Fibroblast of skin of right quadriceps (primary cell): ENCODE results near the gene TAL2.
A peak's percentile ranks its signal among the peaks of the same experiment; 100 is the strongest.

Experiments
- DNase-seq: peaks from one replicate; pipeline ENCODE4 v3.0.0-alpha.2; 2013

Gene TAL2

GRCh38 chr9:105662184-105663104 is at the start of gene TAL2:
TAL2 (plus strand) TSS chr9:105662457; CDS start chr9:105662497, 40 bp downstream.
- no peak for DNase-seq

DNA sequence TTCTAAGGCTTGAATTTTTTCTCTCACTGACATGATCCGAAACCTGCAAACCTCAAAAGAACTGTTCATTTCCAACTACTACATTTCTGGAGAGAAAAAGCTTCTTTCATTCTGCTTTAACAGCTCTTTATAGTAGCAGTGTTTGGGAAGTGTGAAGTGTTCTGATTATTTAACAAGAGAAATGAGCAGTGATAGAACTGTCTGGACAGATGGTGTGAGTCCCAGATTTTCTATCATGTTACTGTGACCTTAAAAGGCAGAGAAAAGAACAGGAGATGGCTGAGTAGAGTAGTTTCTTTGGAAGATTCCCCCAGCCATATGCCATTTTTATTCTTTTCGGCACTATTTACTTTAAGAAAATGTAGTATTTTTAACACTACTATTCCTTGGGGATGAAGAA is 41.3 kb upstream of the TAL2 start:
- no peak for DNase-seq

GRCh38 chr9:105625088-105625487 is 37.2 kb upstream of the TAL2 start:
- DNase-seq, result no peak

GRCh38 chr9:105632807-105633206 is 29.4 kb upstream of the TAL2 start:
- no peak for DNase-seq

DNA sequence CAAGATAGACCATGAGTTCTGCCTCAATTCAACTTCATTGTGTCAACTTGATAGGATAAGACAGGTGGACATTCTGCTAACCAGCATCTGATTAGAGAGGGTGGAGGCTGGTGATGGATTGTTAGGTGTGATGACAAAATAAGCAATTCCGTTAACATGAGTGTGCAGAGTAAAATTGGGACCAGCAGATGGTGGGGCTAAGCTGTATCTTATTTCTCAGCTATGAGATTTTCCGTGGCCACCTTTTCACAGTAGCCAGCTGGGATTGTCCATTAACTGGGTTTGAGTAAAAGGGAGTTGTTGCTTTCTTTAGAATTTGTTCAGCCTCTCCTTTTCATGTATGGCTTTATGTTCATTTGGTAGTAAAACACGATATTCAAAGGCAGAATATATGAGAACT is 28.8 kb upstream of the TAL2 start:
- no peak for DNase-seq

GRCh38 chr9:105636331-105636730 is 25.9 kb upstream of the TAL2 start:
- no peak for DNase-seq

GRCh38 chr9:105637787-105638395 is 24.4 kb upstream of the TAL2 start:
- peak; percentile 2 for DNase-seq

DNA sequence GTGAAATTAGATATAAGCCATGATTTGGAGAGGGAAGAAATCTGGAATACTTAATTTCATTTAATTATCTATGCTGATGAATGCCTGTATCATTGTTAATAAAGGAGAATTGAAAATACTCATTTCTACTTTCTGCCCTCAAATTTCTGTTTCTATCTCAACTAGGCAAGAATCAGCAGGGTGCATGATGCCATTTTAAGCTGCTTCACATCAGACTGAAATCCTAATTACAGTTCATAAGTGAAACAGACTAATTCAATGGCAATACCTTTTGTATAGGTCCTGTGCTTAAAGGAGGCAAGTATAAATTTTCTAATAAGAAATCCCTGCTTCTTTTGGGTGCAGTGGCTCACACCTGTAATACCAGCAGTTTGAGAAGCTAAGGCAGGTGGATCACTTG is 22.3 kb upstream of the TAL2 start:
- no peak for DNase-seq

DNA sequence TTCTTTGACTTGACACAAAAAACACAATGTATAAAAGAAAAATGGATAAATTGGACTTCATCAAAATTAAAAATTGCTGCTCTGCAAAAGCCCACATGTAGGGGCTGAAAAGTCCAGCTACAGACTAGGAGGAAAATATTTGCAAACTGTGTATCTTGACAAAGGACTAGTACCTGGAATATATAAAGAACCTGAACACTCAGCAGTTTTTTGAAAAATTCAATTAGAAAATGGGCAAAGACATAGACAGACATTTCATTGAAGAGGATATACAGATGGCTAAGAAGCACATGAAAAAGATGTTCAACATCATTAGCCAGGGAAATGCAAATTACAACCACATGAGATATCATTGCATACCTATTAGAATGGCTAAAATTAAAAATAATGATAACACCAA is 18.5 kb upstream of the TAL2 start:
- DNase-seq, result no peak

- DNase-seq, result no peak
These were observed 15.2 kb upstream of the TAL2 start for GRCh38 chr9:105646879-105647594.

DNA sequence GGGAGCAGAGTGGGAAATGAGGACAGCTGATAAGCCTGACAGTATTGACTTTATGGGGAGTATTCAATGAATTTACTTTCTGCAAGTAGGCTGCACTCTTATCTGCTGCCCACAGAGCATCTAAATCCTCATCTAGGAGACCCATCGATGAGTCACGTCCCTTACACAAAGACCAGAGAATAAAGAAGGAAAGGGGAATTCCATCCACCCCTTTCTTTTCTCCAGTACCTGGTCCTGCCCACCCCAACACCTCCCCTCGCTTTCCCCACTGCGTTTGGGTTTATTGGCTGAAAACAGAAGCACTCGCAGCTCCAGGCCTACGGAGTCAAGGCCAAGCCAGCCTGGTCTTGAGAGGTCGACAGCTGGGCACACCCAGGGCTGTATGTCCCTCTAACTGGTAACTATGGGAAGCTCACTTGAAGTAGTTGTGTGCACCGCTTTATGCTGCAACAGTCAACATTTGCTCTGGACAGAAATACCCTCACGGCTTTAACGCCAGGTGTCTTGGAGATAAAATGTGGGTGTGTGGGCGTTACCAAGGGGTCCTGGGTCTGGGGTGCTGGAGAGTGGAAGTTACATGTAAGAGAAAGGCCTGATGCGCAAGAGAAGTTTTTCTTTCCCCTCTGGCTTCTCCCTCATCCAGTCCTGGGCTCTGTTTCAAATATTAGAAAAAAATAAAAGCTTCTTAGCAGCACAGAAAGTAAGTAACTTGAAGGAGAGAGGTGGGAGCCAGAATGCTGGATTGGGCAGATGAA is 14.5 kb upstream of the TAL2 start:
- no peak for DNase-seq

DNA sequence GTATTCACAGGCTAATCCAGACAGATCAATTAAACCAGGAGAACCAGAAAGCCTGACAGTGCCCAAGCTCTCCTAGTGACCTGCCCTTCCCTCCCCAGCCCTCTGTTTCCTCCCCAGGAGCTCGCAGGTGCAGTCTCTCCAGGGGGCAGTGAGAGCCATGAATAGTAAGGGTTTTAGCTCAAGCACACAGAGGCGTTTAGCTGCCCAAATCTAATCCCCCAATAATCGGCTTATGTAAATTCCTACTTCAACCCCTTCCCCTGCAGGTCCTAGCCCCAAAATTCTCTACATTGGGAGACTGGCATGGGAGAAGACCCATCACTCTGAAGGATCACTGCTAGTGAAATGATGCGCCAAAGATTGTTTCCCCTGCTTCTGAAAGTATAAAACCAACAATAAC is 10.5 kb upstream of the TAL2 start:
- DNase-seq, result no peak

DNA sequence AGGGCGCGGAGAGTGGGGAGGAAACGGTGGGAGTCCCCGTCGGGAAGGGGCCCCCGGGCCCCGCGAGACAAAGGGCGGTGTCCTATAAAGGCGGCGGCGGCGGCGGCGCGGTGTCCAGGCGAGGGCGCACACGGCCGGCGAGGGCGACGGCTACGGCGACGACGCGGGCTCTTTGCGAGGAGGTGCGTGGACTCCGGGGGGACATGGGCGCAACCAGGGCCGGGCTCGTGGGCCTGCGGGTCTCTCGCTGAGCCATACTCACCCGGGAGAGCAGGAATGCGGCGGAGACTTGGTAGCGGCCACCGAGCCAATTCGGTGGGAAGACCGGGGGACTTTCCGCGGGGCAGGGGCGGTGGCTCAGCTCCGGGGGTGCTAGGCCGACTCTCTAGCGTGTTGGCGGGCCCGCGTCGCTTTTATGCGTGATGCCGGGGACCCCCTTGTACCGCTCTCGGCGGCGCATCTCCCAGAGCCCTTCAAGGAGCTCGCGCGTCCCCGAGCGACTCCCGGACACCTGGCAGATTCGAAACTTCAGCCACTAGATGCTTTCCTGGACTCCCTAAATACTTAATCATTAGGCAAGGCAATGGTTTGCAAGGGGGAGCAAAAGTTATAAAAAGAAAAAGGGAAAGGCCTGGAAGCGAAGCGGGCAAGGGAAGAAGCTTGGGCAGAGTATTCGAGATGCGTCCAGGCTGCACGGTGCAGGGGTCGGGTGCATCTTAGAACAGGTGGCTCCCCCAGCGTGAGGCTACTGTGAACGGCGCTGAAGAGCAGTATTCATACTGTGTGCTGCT is 5.9 kb upstream of the TAL2 start:
- peak; percentile 2 for DNase-seq

DNA sequence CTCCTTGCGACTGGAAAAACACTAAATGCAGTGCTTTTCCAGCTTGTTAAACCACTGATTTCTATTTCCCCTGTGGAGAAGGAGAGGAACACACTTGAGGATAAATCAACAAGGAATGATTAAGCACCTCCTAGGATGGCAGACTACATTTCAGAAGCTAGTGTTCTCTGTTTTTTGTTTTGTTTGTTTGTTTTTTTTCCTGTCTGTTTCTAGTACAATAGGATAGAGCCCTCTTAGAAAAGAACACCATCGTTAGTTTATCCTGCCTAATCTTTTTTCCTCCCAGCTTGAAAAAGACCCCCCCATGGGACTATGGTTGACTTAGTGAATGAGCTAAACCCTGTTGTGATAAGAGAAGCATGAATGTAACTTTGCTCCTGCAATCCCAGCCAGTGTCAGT is 3.9 kb upstream of the TAL2 start:
- DNase-seq, result no peak

- DNase-seq, result no peak
These were observed 1.2 kb upstream of the TAL2 start for GRCh38 chr9:105661011-105661410.

GRCh38 chr9:105663914-105664313 is 1.7 kb downstream of the TAL2 start:
- DNase-seq, result no peak

GRCh38 chr9:105667867-105668266 is 5.6 kb downstream of the TAL2 start:
- no peak for DNase-seq

DNA sequence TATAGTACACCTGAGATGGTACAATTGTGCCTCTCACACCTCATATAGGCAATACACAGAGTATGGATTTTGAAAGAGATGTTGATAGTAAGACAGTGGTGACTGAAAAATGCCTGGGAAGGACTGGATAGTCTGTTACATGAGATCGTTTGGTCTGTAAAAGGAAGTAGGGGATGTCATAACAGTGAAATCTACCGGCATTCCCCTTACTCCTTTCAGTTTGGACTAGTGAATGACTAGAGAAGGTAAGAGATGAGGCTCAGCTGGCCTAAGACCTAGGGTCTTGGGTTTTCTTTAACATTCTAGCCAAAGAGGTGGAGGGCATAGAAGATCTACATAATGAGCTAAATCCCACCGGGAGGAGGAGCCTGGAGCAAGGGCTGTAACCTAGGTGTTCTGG is 8.1 kb downstream of the TAL2 start:
- DNase-seq, result no peak

- DNase-seq, result no peak
These were observed 8.5 kb downstream of the TAL2 start for GRCh38 chr9:105670775-105671174.

- no peak for DNase-seq
These were observed 10.5 kb downstream of the TAL2 start for GRCh38 chr9:105672711-105673234.

- no peak for DNase-seq
These were observed 11.7 kb downstream of the TAL2 start for GRCh38 chr9:105673850-105674387.
